CMK (cell line): ENCODE data around the gene CHST11.

Experiments used
- DNase-seq: peaks from one replicate; pipeline ENCODE4 v3.0.0-alpha.2; 2010; ENCODE audit warnings: low read depth

The CHST11 gene

GRCh38 chr12:104504146-104504545, 47.4 kb downstream of the CHST11 start:
- DNase-seq, result no peak

- no peak for DNase-seq
Observed at GRCh38 chr12:104505095-104505818, 48.5 kb downstream of the CHST11 start.

GRCh38 chr12:104506676-104507401, 50.1 kb downstream of the CHST11 start:
- no peak for DNase-seq

- DNase-seq, result no peak
Observed at GRCh38 chr12:104507672-104508071, 50.9 kb downstream of the CHST11 start.

- no peak for DNase-seq
Observed at GRCh38 chr12:104508752-104509446, 52.2 kb downstream of the CHST11 start.

GRCh38 chr12:104510145-104510872, 53.6 kb downstream of the CHST11 start:
- peak; percentile 66 for DNase-seq

GRCh38 chr12:104510873-104511440, 54.2 kb downstream of the CHST11 start:
- no peak for DNase-seq

GRCh38 chr12:104513681-104514080, 56.9 kb downstream of the CHST11 start:
- no peak for DNase-seq

GRCh38 chr12:104514092-104514810, 57.5 kb downstream of the CHST11 start:
- no peak for DNase-seq

GRCh38 chr12:104515899-104516298, 59.2 kb downstream of the CHST11 start:
- no peak for DNase-seq

- no peak for DNase-seq
Observed at GRCh38 chr12:104516821-104517220, 60.1 kb downstream of the CHST11 start.

GRCh38 chr12:104517880-104518279, 61.1 kb downstream of the CHST11 start:
- DNase-seq, result no peak

- no peak for DNase-seq
Observed at GRCh38 chr12:104519190-104520019, 62.7 kb downstream of the CHST11 start.

- no peak for DNase-seq
Observed at GRCh38 chr12:104520242-104520900, 63.6 kb downstream of the CHST11 start.

GRCh38 chr12:104521731-104522130, 65.0 kb downstream of the CHST11 start:
- DNase-seq, result no peak

GRCh38 chr12:104522985-104523722, 66.4 kb downstream of the CHST11 start:
- no peak for DNase-seq

- no peak for DNase-seq
Observed at GRCh38 chr12:104524034-104524832, 67.5 kb downstream of the CHST11 start.

- no peak for DNase-seq
Observed at GRCh38 chr12:104526320-104526719, 69.6 kb downstream of the CHST11 start.
